Placental epithelial cell (primary cell): ENCODE measurements around the gene KBTBD8. TPM values are rescaled to one million over a fixed set of nuclear protein-coding genes. Genes with fewer than 3 reads are reported as not detected.

Experiments used
- total RNA-seq: library from RNA; depleted of rRNA; stranded (reverse); fragments of >200 nt; gene quantifications from 2 replicates; pipeline ENCODE4 v1.2.3, GENCODE V29; 2012

Gene KBTBD8, protein sequence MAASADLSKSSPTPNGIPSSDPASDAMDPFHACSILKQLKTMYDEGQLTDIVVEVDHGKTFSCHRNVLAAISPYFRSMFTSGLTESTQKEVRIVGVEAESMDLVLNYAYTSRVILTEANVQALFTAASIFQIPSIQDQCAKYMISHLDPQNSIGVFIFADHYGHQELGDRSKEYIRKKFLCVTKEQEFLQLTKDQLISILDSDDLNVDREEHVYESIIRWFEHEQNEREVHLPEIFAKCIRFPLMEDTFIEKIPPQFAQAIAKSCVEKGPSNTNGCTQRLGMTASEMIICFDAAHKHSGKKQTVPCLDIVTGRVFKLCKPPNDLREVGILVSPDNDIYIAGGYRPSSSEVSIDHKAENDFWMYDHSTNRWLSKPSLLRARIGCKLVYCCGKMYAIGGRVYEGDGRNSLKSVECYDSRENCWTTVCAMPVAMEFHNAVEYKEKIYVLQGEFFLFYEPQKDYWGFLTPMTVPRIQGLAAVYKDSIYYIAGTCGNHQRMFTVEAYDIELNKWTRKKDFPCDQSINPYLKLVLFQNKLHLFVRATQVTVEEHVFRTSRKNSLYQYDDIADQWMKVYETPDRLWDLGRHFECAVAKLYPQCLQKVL
- 1.2 and 2.4 TPM in 2 replicates for total RNA-seq

DNA sequence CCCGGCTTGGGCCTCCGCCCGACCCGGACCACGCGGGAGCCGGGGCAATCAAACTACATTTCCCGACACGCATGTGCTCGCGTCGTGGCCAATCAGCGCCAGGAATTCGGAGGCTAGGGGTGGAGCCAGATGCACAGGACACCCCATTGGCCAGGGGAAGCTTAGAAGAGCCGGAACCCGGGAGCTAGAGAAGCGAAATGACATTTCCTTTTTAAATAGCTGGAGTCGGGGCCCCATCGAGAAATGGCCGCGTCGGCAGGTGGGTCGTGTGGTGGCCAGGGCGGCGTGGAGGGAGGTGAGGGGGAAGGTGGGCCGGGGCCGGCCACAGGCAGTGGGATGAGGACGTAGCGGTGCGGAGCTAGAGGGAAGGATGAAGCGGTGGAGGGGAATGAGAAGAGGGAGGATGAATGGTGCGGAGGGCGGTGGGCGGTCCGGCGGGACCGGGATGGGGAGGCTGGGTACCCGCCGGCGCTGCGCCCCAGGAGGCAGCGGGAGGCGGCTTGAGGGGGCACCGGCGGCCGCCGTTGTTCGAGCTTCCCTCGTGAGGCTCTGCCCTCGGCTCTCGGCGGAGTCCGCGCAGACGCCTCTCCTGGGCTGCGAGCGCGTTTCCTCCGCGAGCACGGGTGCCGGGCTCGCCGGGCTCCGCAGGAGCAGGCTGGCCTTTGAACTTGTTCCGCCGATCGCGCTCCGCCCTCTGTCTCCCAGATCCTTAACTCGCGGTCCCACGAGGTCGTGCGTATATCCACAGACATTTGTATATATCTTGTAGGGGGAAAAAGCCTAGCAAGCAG is at the start of gene KBTBD8:
KBTBD8 (plus strand) TSS at position 195 of the 791 bp plus-strand sequence; CDS start at position 244, 49 bp downstream.

